Panc1 (cell line): ENCODE measurements around the gene ARHGAP18.

ENCODE experiments used
- POLR2AphosphoS5 ChIP-seq: IDR thresholded peaks from 2 replicates; pipeline ENCODE4 v1.6.1; 2012; ENCODE audit warnings: mild to moderate bottlenecking, low read depth, low read length, moderate library complexity
- REST ChIP-seq, 2 experiments: IDR thresholded peaks; 2 replicates each; pipeline ENCODE4 v1.6.1; 2011 to 2012; ENCODE audit warnings: low read depth in 2 of 2, control low read depth in 1 of 2, low read length in 1 of 2, mild to moderate bottlenecking in 1 of 2, moderate library complexity in 1 of 2; ENCODE audit not compliant: insufficient read depth in 1 of 2
- TF ChIP-seq, protein P1 (sequence below): fragments of 450-650 bp; IDR thresholded peaks from 2 replicates; pipeline ENCODE4 v1.5.1; 2017; ENCODE audit warnings: mild to moderate bottlenecking

DNA sequence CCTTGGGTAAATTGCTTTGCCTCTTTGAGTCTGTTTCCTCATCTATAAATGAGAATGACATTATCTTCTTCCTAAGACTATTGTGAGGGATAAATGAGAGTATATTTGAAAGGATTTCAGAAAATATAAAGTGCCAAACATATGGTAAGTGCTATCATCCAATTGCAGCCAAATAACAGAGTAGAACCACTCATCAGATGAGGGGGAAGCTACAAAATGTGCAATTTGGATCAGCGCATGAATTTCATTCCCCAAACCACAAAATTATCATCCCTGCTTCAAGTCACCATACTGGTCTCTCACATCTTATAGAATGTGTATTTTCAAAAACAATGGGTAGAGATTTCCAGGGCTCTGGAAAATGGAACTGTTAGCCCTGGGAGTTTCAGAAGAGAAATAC, 158.5 kb downstream of the ARHGAP18 start:
- TF ChIP-seq, protein P1, sequence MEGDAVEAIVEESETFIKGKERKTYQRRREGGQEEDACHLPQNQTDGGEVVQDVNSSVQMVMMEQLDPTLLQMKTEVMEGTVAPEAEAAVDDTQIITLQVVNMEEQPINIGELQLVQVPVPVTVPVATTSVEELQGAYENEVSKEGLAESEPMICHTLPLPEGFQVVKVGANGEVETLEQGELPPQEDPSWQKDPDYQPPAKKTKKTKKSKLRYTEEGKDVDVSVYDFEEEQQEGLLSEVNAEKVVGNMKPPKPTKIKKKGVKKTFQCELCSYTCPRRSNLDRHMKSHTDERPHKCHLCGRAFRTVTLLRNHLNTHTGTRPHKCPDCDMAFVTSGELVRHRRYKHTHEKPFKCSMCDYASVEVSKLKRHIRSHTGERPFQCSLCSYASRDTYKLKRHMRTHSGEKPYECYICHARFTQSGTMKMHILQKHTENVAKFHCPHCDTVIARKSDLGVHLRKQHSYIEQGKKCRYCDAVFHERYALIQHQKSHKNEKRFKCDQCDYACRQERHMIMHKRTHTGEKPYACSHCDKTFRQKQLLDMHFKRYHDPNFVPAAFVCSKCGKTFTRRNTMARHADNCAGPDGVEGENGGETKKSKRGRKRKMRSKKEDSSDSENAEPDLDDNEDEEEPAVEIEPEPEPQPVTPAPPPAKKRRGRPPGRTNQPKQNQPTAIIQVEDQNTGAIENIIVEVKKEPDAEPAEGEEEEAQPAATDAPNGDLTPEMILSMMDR, result no peak
- TF ChIP-seq POLR2AphosphoS5 (no peak), REST (IDR thresholded peaks at IDR 0.05; ENCODE audit: insufficient read depth in 1 of 2, low read depth in 2 of 2, low read length in 1 of 2) (no peak)
